Measurements from ENCODE around the gene KLF13.

The KLF13 gene

DNA sequence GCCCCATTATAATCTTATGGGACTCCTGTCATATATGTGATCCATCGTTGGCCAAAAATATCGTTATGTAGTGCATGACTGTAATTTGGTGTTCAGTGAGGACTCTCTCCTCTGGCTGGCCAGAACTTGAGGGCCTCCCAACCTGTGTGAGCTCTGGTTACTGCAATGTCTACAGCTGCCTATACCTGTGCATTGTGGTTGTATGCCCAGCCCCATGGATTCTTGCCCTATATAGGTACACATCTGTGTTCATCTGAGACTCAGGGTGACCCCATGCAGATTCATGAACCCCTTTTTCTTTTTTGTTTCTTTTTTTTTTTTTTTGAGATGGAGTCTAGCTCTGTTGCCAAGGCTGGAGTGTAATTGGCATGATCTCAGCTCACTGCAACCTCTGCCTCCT, 32.6 kb upstream of the KLF13 start:
- no CpG with 5 or more reads among the region's 2 CpGs for WGBS (ENCODE audit: extremely low coverage, insufficient coverage, insufficient read length)
- H2AFZ ChIP-seq (ENCODE audit: insufficient read depth, low read length, poor library complexity) = no peak overlapping the region
- H3K79me2 ChIP-seq (ENCODE audit: control insufficient read depth, insufficient read depth, low read length, poor library complexity) = no peaks in the 10 kb centered on the region
- H3K4me2 ChIP-seq (ENCODE audit: low read length) = no peak overlapping the region
- peaks cover 2% of the 10 kb centered on the region for H3K9me3 ChIP-seq (ENCODE audit: insufficient read depth, low read depth, low read length)
- H3K9ac ChIP-seq (ENCODE audit: low read length) = no peak overlapping the region
- H2BK12ac ChIP-seq (ENCODE audit: low read length) = no peak overlapping the region
- H3K18ac ChIP-seq (ENCODE audit: low read length) = no peak overlapping the region
- H4K91ac ChIP-seq (ENCODE audit: low read depth, low read length) = no peak overlapping the region
- no peaks in the 10 kb centered on the region for H3K4me1 ChIP-seq (ENCODE audit: control insufficient read depth in 1 of 2, insufficient read depth in 2 of 2, low read length in 2 of 2)
- no peak overlapping the region for H4K12ac ChIP-seq (ENCODE audit: low read depth, low read length)
- H3K36me3 ChIP-seq (ENCODE audit: control insufficient read depth in 1 of 2, insufficient read depth in 2 of 2, low read length in 2 of 2) = no peaks in the 10 kb centered on the region
- H3K14ac ChIP-seq (ENCODE audit: low read length) = no peak overlapping the region
- no peak for DNase-seq
- no peaks in the 10 kb centered on the region for H3K79me1 ChIP-seq (ENCODE audit: low read length)
- no peaks in the 10 kb centered on the region for H3K27me3 ChIP-seq (ENCODE audit: insufficient read depth, low read length)
- no peak overlapping the region for H3K23ac ChIP-seq (ENCODE audit: low read length)
- no peak overlapping the region for H2AK5ac ChIP-seq (ENCODE audit: low read length)
- no peak overlapping the region for H3K4me3 ChIP-seq (ENCODE audit: low read depth, low read length)
- H4K8ac ChIP-seq (ENCODE audit: low read depth, low read length) = no peak overlapping the region
- no peak overlapping the region for H2BK120ac ChIP-seq (ENCODE audit: insufficient read depth, low read length, poor library complexity)
- H3K27ac ChIP-seq (ENCODE audit: low read depth, low read length) = no peak overlapping the region
- H2BK5ac ChIP-seq (ENCODE audit: low read depth, low read length, poor library complexity) = no peak overlapping the region
- no peak overlapping the region for H3K4ac ChIP-seq (ENCODE audit: low read depth, low read length)

DNA sequence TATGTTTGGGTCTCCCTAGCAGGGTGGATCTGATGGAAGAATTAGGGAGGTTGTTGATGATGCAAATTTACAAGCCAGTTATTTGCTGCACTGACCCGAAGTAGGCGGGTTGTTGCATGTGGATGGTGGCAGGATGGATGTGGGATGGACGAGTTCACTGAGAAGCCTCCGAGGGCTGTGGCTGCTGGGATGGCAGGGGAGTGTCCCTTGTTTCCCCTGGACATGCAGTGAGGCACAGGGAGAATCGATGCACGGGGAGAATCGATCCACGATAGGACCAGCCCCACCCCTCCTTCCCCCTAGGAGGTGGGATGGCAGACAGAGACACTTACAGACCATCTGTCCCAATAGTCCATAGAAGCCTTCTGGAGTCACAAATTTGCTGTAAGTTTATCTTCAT, 31.0 kb upstream of the KLF13 start:
- Histone ChIP-seq H2BK5ac (ENCODE audit: low read depth, low read length, poor library complexity) (no peak overlapping the region), H2BK12ac (ENCODE audit: low read length) (no peak overlapping the region), H3K4me2 (ENCODE audit: low read length) (no peak overlapping the region), H3K4me3 (ENCODE audit: low read depth, low read length) (no peak overlapping the region), H3K36me3 (ENCODE audit: control insufficient read depth in 1 of 2, insufficient read depth in 2 of 2, low read length in 2 of 2) (no peaks in the 10 kb centered on the region), H4K91ac (ENCODE audit: low read depth, low read length) (no peak overlapping the region), H2AFZ (ENCODE audit: insufficient read depth, low read length, poor library complexity) (no peak overlapping the region), H3K9me3 (ENCODE audit: insufficient read depth, low read depth, low read length) (peaks cover 2% of the 10 kb centered on the region), H2AK5ac (ENCODE audit: low read length) (no peak overlapping the region), H3K4ac (ENCODE audit: low read depth, low read length) (no peak overlapping the region), H2BK120ac (ENCODE audit: insufficient read depth, low read length, poor library complexity) (no peak overlapping the region), H3K27ac (ENCODE audit: low read depth, low read length) (no peak overlapping the region), H3K79me1 (ENCODE audit: low read length) (no peaks in the 10 kb centered on the region), H3K79me2 (ENCODE audit: control insufficient read depth, insufficient read depth, low read length, poor library complexity) (no peaks in the 10 kb centered on the region), H3K27me3 (ENCODE audit: insufficient read depth, low read length) (no peaks in the 10 kb centered on the region), H3K23ac (ENCODE audit: low read length) (no peak overlapping the region), H4K12ac (ENCODE audit: low read depth, low read length) (no peak overlapping the region), H4K8ac (ENCODE audit: low read depth, low read length) (no peak overlapping the region), H3K18ac (ENCODE audit: low read length) (no peak overlapping the region), H3K14ac (ENCODE audit: low read length) (no peak overlapping the region), H3K9ac (ENCODE audit: low read length) (no peak overlapping the region), H3K4me1 (ENCODE audit: control insufficient read depth in 1 of 2, insufficient read depth in 2 of 2, low read length in 2 of 2) (no peaks in the 10 kb centered on the region)
- DNase-seq = no peak
- WGBS (ENCODE audit: extremely low coverage, insufficient coverage, insufficient read length) = no CpG with 5 or more reads among the region's 8 CpGs

DNA sequence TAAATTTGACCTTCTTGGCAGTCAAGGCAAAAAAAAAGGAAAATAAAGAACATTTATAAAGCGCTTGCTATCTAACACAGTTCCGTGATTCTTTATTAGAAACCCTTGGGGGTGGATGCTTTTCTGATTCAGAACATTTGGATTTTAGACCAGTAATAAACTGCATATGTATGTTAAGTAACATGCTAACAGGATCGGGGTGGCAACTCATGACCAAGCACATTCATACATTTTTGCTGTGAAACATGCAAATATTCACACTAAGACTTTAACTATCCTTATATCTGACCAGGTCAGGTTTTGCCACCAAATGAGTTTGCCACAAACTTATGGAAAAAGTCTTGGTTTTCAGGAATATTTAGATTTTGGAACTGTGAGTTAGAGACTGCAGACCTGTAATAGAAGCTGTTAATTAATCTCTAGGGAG, 30.4 kb upstream of the KLF13 start:
- no peak overlapping the region for H3K14ac ChIP-seq (ENCODE audit: low read length)
- H4K8ac ChIP-seq (ENCODE audit: low read depth, low read length) = no peak overlapping the region
- no peak overlapping the region for H2BK12ac ChIP-seq (ENCODE audit: low read length)
- no peak overlapping the region for H3K27ac ChIP-seq (ENCODE audit: low read depth, low read length)
- no peak overlapping the region for H3K4ac ChIP-seq (ENCODE audit: low read depth, low read length)
- H4K91ac ChIP-seq (ENCODE audit: low read depth, low read length) = no peak overlapping the region
- H2BK5ac ChIP-seq (ENCODE audit: low read depth, low read length, poor library complexity) = no peak overlapping the region
- H3K18ac ChIP-seq (ENCODE audit: low read length) = no peak overlapping the region
- no peaks in the 10 kb centered on the region for H3K27me3 ChIP-seq (ENCODE audit: insufficient read depth, low read length)
- H3K23ac ChIP-seq (ENCODE audit: low read length) = no peak overlapping the region
- H3K4me1 ChIP-seq (ENCODE audit: control insufficient read depth in 1 of 2, insufficient read depth in 2 of 2, low read length in 2 of 2) = no peaks in the 10 kb centered on the region
- no peak overlapping the region for H3K9ac ChIP-seq (ENCODE audit: low read length)
- no peak overlapping the region for H3K4me3 ChIP-seq (ENCODE audit: low read depth, low read length)
- no peak overlapping the region for H4K12ac ChIP-seq (ENCODE audit: low read depth, low read length)
- peaks cover 2% of the 10 kb centered on the region for H3K9me3 ChIP-seq (ENCODE audit: insufficient read depth, low read depth, low read length)
- no peak overlapping the region for H2AK5ac ChIP-seq (ENCODE audit: low read length)
- H3K36me3 ChIP-seq (ENCODE audit: control insufficient read depth in 1 of 2, insufficient read depth in 2 of 2, low read length in 2 of 2) = no peaks in the 10 kb centered on the region
- no peak overlapping the region for H2AFZ ChIP-seq (ENCODE audit: insufficient read depth, low read length, poor library complexity)
- DNase-seq = no peak
- H2BK120ac ChIP-seq (ENCODE audit: insufficient read depth, low read length, poor library complexity) = no peak overlapping the region
- H3K79me1 ChIP-seq (ENCODE audit: low read length) = no peaks in the 10 kb centered on the region
- no CpG with 5 or more reads among the region's 3 CpGs for WGBS (ENCODE audit: extremely low coverage, insufficient coverage, insufficient read length)
- H3K4me2 ChIP-seq (ENCODE audit: low read length) = no peak overlapping the region
- no peaks in the 10 kb centered on the region for H3K79me2 ChIP-seq (ENCODE audit: control insufficient read depth, insufficient read depth, low read length, poor library complexity)

GRCh38 chr15:31296646-31297574, 29.7 kb upstream of the KLF13 start:
- Histone ChIP-seq H3K18ac (ENCODE audit: low read length) (no peak overlapping the region), H3K4me1 (ENCODE audit: control insufficient read depth in 1 of 2, insufficient read depth in 2 of 2, low read length in 2 of 2) (no peaks in the 10 kb centered on the region), H3K23ac (ENCODE audit: low read length) (no peak overlapping the region), H4K12ac (ENCODE audit: low read depth, low read length) (no peak overlapping the region), H3K79me2 (ENCODE audit: control insufficient read depth, insufficient read depth, low read length, poor library complexity) (no peaks in the 10 kb centered on the region), H4K91ac (ENCODE audit: low read depth, low read length) (no peak overlapping the region), H2BK5ac (ENCODE audit: low read depth, low read length, poor library complexity) (no peak overlapping the region), H3K4ac (ENCODE audit: low read depth, low read length) (no peak overlapping the region), H3K14ac (ENCODE audit: low read length) (no peak overlapping the region), H3K9me3 (ENCODE audit: insufficient read depth, low read depth, low read length) (peaks cover 2% of the 10 kb centered on the region), H2AK5ac (ENCODE audit: low read length) (no peak overlapping the region), H3K27me3 (ENCODE audit: insufficient read depth, low read length) (no peaks in the 10 kb centered on the region), H2BK120ac (ENCODE audit: insufficient read depth, low read length, poor library complexity) (no peak overlapping the region), H3K4me2 (ENCODE audit: low read length) (no peak overlapping the region), H3K27ac (ENCODE audit: low read depth, low read length) (no peak overlapping the region), H3K36me3 (ENCODE audit: control insufficient read depth in 1 of 2, insufficient read depth in 2 of 2, low read length in 2 of 2) (no peaks in the 10 kb centered on the region), H4K8ac (ENCODE audit: low read depth, low read length) (no peak overlapping the region), H3K79me1 (ENCODE audit: low read length) (no peaks in the 10 kb centered on the region), H3K4me3 (ENCODE audit: low read depth, low read length) (no peak overlapping the region), H3K9ac (ENCODE audit: low read length) (no peak overlapping the region), H2AFZ (ENCODE audit: insufficient read depth, low read length, poor library complexity) (no peak overlapping the region), H2BK12ac (ENCODE audit: low read length) (no peak overlapping the region)
- no CpG with 5 or more reads among the region's 13 CpGs for WGBS (ENCODE audit: extremely low coverage, insufficient coverage, insufficient read length)
- no peak for DNase-seq
